SK-N-MC (cell line): ENCODE measurements around the gene RPS6KA5.
"Not testable (repeated sequence)": the region's sequence is repeated elsewhere in the genome, so short reads cannot be mapped to it uniquely, and the experiment has no call there.

ENCODE experiments used
- DNase-seq: peaks from one replicate; pipeline ENCODE4 v3.0.0-alpha.2; 2011; ENCODE audit warnings: low read depth, low spot score
- H3K27ac ChIP-seq: fragments of 200-600 bp; sonication (generic); 2 replicates; pipeline ENCODE4 v1.5.1; 2016; ENCODE audit warnings: mixed run types
- H3K36me3 ChIP-seq: fragments of 200-600 bp; sonication (generic); 2 replicates; pipeline ENCODE4 v1.6.1; 2017; ENCODE audit warnings: antibody characterized with exemption, low read length, mixed read lengths; ENCODE audit not compliant: insufficient read depth
- H3K4me3 ChIP-seq: fragments of 200-600 bp; sonication (generic); 2 replicates; pipeline ENCODE4 v1.5.1; 2016
- H3K9ac ChIP-seq: fragments of 200-600 bp; sonication (generic); 2 replicates; pipeline ENCODE4 v1.8.0; 2017; ENCODE audit warnings: mixed run types, mixed read lengths; ENCODE audit not compliant: insufficient read length
- H3K9me3 ChIP-seq: fragments of 200-600 bp; sonication (generic); 2 replicates; pipeline ENCODE4 v1.6.1; 2017; ENCODE audit warnings: low read depth, mild to moderate bottlenecking, antibody characterized with exemption, low read length, moderate library complexity, mixed read lengths
- EZH2 ChIP-seq: fragments of 200-600 bp; sonication (generic); IDR thresholded peaks from one replicate; pipeline ENCODE4 v1.6.1; 2017; ENCODE audit warnings: antibody characterized with exemption
- FOXP2 ChIP-seq: optimal IDR thresholded peaks from 2 replicates; pipeline ENCODE3; 2011; ENCODE audit warnings: mild to moderate bottlenecking, moderate library complexity; ENCODE audit not compliant: insufficient read depth; ENCODE audit errors: extremely low read length, control extremely low read depth
- POLR2AphosphoS5 ChIP-seq: IDR thresholded peaks from 2 replicates; pipeline ENCODE4 v1.6.1; 2012; ENCODE audit warnings: mild to moderate bottlenecking, low read depth, low read length, borderline replicate concordance

Gene RPS6KA5

DNA sequence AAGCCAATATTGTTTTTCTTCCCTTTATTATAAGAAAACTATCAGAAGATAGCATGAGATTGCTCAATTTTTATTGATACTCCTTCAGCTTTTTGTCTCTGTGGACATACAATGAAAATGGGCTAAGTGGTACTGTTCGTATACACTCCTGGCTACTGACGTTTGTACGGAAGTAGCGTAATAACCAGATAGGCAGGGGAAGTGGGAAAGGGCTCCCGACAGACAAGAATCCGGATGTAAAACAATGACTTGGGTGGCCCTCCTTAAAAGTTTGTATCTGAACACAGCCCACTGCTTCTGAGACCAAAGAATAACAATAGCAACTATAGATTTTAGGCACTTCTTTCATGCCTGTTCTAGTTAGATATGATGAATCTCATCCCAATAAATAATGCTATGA is 99.6 kb downstream of the RPS6KA5 start:
- Histone ChIP-seq H3K4me3 (no peak overlapping the region), H3K9me3 (peaks cover 4% of the 10 kb centered on the region; the same call in 1 of the 2 replicates), H3K27ac (no peak overlapping the region), H3K9ac (no peak overlapping the region), H3K36me3 (no peaks in the 10 kb centered on the region)
- TF ChIP-seq FOXP2 = no peak
- no peak for TF ChIP-seq POLR2AphosphoS5
- no peak for DNase-seq

DNA sequence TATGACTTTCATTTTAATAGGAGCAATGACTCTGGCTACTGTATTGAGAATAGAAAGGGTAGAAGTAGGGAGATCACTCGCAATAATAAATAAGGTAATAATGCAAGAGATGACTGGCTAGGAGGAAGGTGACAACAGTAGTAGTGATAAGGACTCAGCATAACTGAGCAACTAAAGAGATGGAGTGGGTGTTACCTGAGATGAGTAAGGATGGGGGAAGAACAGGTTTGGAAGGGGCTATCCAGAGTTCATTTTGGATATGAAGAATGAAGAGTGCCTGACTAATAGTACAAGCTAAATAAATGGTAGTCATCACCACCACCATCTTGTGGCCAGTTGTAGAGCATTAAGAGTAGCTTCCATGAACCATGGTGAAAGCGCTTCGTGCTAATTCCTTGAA is 101.1 kb downstream of the RPS6KA5 start:
- no peak for TF ChIP-seq FOXP2
- no peak overlapping the region for H3K27ac ChIP-seq
- H3K9me3 ChIP-seq = peaks cover 5% of the 10 kb centered on the region; the same call in 1 of the 2 replicates
- H3K36me3 ChIP-seq = no peaks in the 10 kb centered on the region
- no peak for DNase-seq
- no peak overlapping the region for H3K4me3 ChIP-seq
- no peak overlapping the region for H3K9ac ChIP-seq

DNA sequence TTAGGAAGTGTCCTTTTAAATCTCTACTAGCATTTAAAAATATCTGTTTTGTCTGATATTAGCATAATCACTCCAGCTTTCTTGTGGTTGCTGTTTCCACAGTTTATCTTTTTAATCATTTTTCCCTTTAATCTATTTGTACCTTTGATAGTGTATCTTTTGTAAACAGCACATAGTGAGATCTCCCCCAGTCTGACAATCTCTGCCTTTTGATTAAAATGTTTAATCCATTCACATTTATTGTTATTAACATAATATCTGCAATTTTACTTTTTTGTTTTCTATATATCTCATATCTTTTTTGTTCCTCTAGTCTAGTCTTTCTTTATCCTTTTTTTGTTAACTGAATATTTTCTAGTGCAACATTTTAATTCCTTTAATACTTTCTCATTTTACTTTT is 104.2 kb downstream of the RPS6KA5 start:
- no peak for DNase-seq
- Histone ChIP-seq H3K9ac (no peak overlapping the region), H3K9me3 (peaks cover 5% of the 10 kb centered on the region; the same call in 1 of the 2 replicates), H3K4me3 (no peak overlapping the region), H3K27ac (no peak overlapping the region), H3K36me3 (no peaks in the 10 kb centered on the region)
- TF ChIP-seq POLR2AphosphoS5 = no peak
- TF ChIP-seq EZH2 = no peak
- TF ChIP-seq FOXP2 = no peak

- H3K9me3 ChIP-seq, DNase-seq: not testable (repeated sequence)
Measured at GRCh38 chr14:90953643-90954042, 106.8 kb downstream of the RPS6KA5 start.

DNA sequence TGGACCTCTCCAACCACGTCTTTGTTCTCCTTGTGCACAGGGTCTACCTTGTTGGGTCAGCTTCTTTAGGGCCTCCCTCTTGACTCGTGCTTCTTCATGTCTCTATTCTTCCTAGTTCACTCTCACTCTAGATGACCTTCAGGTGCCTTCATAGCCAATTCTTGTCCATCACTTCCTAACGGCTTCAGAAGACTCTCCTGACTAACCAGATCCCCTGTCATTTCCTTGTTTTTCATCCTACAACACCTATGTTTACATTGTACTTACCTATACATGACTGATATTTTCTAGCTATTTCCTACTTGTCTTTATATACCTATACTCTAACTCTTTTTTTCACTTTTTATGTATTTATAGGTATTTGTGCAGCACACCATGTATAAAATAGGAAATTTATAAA is 117.1 kb downstream of the RPS6KA5 start:
- no peaks in the 10 kb centered on the region for H3K36me3 ChIP-seq
- no peak overlapping the region for H3K4me3 ChIP-seq
- no peak overlapping the region for H3K27ac ChIP-seq
- no peaks in the 10 kb centered on the region for H3K9me3 ChIP-seq
- no peak for DNase-seq
- no peak overlapping the region for H3K9ac ChIP-seq
- TF ChIP-seq EZH2 (no peak), POLR2AphosphoS5 (no peak), FOXP2 (no peak)

More at GRCh38 chr14:90953643-90954042, 106.8 kb downstream of the RPS6KA5 start:
- not testable (repeated sequence) for H3K9ac ChIP-seq, H3K4me3 ChIP-seq, H3K36me3 ChIP-seq, H3K27ac ChIP-seq

DNA sequence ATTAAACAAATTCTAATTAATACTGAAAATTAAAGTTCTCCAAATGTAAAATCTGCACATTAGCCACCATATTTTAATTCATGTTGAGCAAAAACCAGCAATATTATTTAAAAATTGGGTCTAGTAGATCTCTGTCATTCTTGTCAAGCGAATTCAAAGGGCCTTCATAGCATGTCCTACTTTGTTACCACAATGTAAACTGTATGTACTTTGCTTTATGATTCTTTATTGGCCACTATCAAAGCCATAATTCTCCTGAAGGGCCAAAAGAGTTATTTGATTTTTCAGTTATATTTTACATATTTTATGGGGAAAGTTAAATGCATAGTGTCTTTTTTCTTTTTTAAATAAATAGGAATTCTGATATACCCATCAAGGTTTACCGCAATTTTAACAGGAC is 117.9 kb downstream of the RPS6KA5 start:
- Histone ChIP-seq H3K36me3 (no peaks in the 10 kb centered on the region), H3K9ac (no peak overlapping the region)

GRCh38 chr14:90941706-90942105 is 118.7 kb downstream of the RPS6KA5 start:
- no peak overlapping the region for H3K27ac ChIP-seq

More for the DNA sequence above, 117.9 kb downstream of the RPS6KA5 start:
- no peak for TF ChIP-seq FOXP2
- TF ChIP-seq POLR2AphosphoS5 = no peak
- H3K27ac ChIP-seq = no peak overlapping the region
- no peak overlapping the region for H3K4me3 ChIP-seq
- DNase-seq = no peak
- H3K9me3 ChIP-seq = no peaks in the 10 kb centered on the region

GRCh38 chr14:90940318-90940962 is 120.0 kb downstream of the RPS6KA5 start:
- TF ChIP-seq EZH2 = no peak
- TF ChIP-seq POLR2AphosphoS5 = no peak
- no peak for TF ChIP-seq FOXP2
- H3K9ac ChIP-seq = no peak overlapping the region
- DNase-seq = no peak
- no peak overlapping the region for H3K27ac ChIP-seq
- H3K4me3 ChIP-seq = no peak overlapping the region
- H3K9me3 ChIP-seq = no peaks in the 10 kb centered on the region
- H3K36me3 ChIP-seq = no peaks in the 10 kb centered on the region

More at GRCh38 chr14:90941706-90942105, 118.7 kb downstream of the RPS6KA5 start:
- Histone ChIP-seq H3K9ac (no peak overlapping the region), H3K9me3 (no peaks in the 10 kb centered on the region), H3K4me3 (no peak overlapping the region), H3K36me3 (no peaks in the 10 kb centered on the region)
- no peak for DNase-seq
- TF ChIP-seq FOXP2 = no peak
- no peak for TF ChIP-seq POLR2AphosphoS5
- no peak for TF ChIP-seq EZH2

- DNase-seq, H3K9ac ChIP-seq, H3K27ac ChIP-seq, H3K36me3 ChIP-seq, H3K4me3 ChIP-seq, H3K9me3 ChIP-seq: not testable (repeated sequence)
Measured at GRCh38 chr14:90939252-90939795, 121.1 kb downstream of the RPS6KA5 start.

- Histone ChIP-seq H3K4me3 (no peak overlapping the region), H3K36me3 (no peaks in the 10 kb centered on the region), H3K27ac (no peak overlapping the region), H3K9me3 (no peaks in the 10 kb centered on the region), H3K9ac (no peak overlapping the region)
- TF ChIP-seq FOXP2 (no peak), EZH2 (no peak), POLR2AphosphoS5 (no peak)
- DNase-seq = no peak
Measured at GRCh38 chr14:90938615-90939014, 121.8 kb downstream of the RPS6KA5 start.
